ENCODE measurements around the gene RRAGB.
"Not testable (repeated sequence)": the region's sequence is repeated elsewhere in the genome, so short reads cannot be mapped to it uniquely, and the experiment has no call there.

Gene RRAGB

GRCh38 chrX:55717521-55718497, at the start of gene RRAGB:
Gene RRAGB, plus strand, starts transcription at chrX:55717749. Its CDS starts 579 bp downstream, at chrX:55718328.
- peak; percentile 93 for DNase-seq

- DNase-seq: no peak
These were observed 49.5 kb upstream of the RRAGB start for GRCh38 chrX:55668084-55668483.

- DNase-seq: peak; percentile 16
These were observed 29.0 kb upstream of the RRAGB start for GRCh38 chrX:55688579-55688978.

- peak; percentile 35 for DNase-seq
These were observed 22.1 kb upstream of the RRAGB start for GRCh38 chrX:55695227-55696018.

GRCh38 chrX:55697381-55697780, 20.2 kb upstream of the RRAGB start:
- no peak for DNase-seq

- DNase-seq: no peak
These were observed 14.9 kb upstream of the RRAGB start for GRCh38 chrX:55702671-55703070.

- not testable (repeated sequence) for DNase-seq
These were observed 14.1 kb upstream of the RRAGB start for GRCh38 chrX:55703436-55703835.

GRCh38 chrX:55705066-55705465, 12.5 kb upstream of the RRAGB start:
- not testable (repeated sequence) for DNase-seq

GRCh38 chrX:55709735-55710134, 7.8 kb upstream of the RRAGB start:
- no peak for DNase-seq

GRCh38 chrX:55710701-55711100, 6.8 kb upstream of the RRAGB start:
- no peak for DNase-seq

GRCh38 chrX:55713631-55714030, 3.9 kb upstream of the RRAGB start:
- no peak for DNase-seq

GRCh38 chrX:55714161-55714560, 3.4 kb upstream of the RRAGB start:
- no peak for DNase-seq

GRCh38 chrX:55715847-55716246, 1.7 kb upstream of the RRAGB start:
- no peak for DNase-seq

GRCh38 chrX:55716937-55717336, 612 bp upstream of the RRAGB start:
- no peak for DNase-seq

GRCh38 chrX:55731826-55732225, 14.3 kb downstream of the RRAGB start:
- no peak for DNase-seq

- no peak for DNase-seq
These were observed 21.4 kb downstream of the RRAGB start for GRCh38 chrX:55738969-55739368.

- no peak for DNase-seq
These were observed 25.1 kb downstream of the RRAGB start for GRCh38 chrX:55742649-55743048.

GRCh38 chrX:55748463-55748862, 30.9 kb downstream of the RRAGB start:
- not testable (repeated sequence) for DNase-seq

GRCh38 chrX:55750256-55750655, 32.7 kb downstream of the RRAGB start:
- DNase-seq: no peak

GRCh38 chrX:55754861-55755294, 37.3 kb downstream of the RRAGB start:
- no peak for DNase-seq

- no peak for DNase-seq
These were observed 40.5 kb downstream of the RRAGB start for GRCh38 chrX:55758033-55758432.

GRCh38 chrX:55759478-55759877, 41.9 kb downstream of the RRAGB start:
- DNase-seq: no peak

GRCh38 chrX:55767100-55767499, 49.6 kb downstream of the RRAGB start:
- DNase-seq: no peak

- DNase-seq: not testable (repeated sequence)
These were observed 56.9 kb downstream of the RRAGB start for GRCh38 chrX:55774419-55774818.

All from CD4-positive, alpha-beta T cell treated with Interleukin-17A for 4 hours (primary cell).